Common myeloid progenitor, CD34-positive (primary cell): ENCODE data around the gene DGCR6L.
"Not testable (repeated sequence)": the region's sequence is repeated elsewhere in the genome, so short reads cannot be mapped to it uniquely, and the experiment has no call there.

Experiments
- CTCF ChIA-PET: fragments of 350-600 bp; sonication (Branson Sonifier 250); formaldehyde crosslinking; loops from one replicate; lab custom pipeline; 2021; ENCODE audit warnings: antibody characterized with exemption; lab: Charles Lee
- POLR2A ChIA-PET: fragments of 350-600 bp; sonication (Branson Sonifier 250); formaldehyde crosslinking; loops from one replicate; lab custom pipeline; 2021; ENCODE audit warnings: antibody characterized with exemption; lab: Charles Lee
- DNase-seq, 3 donors: peaks; one replicate each; pipeline versions ENCODE4 v3.0.0 to v3.0.0-alpha.2; 2013
- H3K27ac ChIP-seq, 2 experiments: 1 replicate in 1 of 2; 2 replicates in 1 of 2; pipeline ENCODE4 v1.7.0; 2013; ENCODE audit warnings: inconsistent platforms in 2 of 2, low read length in 2 of 2, mild to moderate bottlenecking in 2 of 2, low read depth in 1 of 2, moderate library complexity in 1 of 2; ENCODE audit not compliant: severe bottlenecking in 2 of 2, insufficient read depth in 1 of 2, poor library complexity in 1 of 2
- H3K27me3 ChIP-seq, 5 experiments: replicated peaks in 2 of 5; 1 replicate in 3 of 5; 2 replicates in 2 of 5; pipeline versions ENCODE4 v1.6.1 to v1.7.0; 2013; ENCODE audit warnings: low read length in 4 of 5, mild to moderate bottlenecking in 2 of 5, moderate library complexity in 2 of 5, inconsistent platforms in 1 of 5; ENCODE audit not compliant: insufficient read depth in 5 of 5, control insufficient read depth in 4 of 5
- H3K36me3 ChIP-seq, 4 experiments: 1 replicate in 2 of 4; 2 replicates in 2 of 4; pipeline versions ENCODE4 v1.6.1 to v1.7.0; 2013; ENCODE audit warnings: low read length in 3 of 4, control low read depth in 1 of 4, mild to moderate bottlenecking in 1 of 4; ENCODE audit not compliant: control insufficient read depth in 4 of 4, insufficient read depth in 4 of 4
- H3K4me1 ChIP-seq, 4 experiments: 1 replicate in 3 of 4; 2 replicates in 1 of 4; pipeline versions ENCODE4 v1.6.1 to v1.7.1; 2013; ENCODE audit warnings: low read length in 3 of 4, mild to moderate bottlenecking in 3 of 4, control low read depth in 1 of 4, inconsistent platforms in 1 of 4, moderate library complexity in 1 of 4; ENCODE audit not compliant: control insufficient read depth in 4 of 4, insufficient read depth in 4 of 4; ENCODE audit errors: control extremely low read depth in 1 of 4
- H3K4me3 ChIP-seq, 7 experiments: 1 replicate in 4 of 7; 2 replicates in 3 of 7; pipeline versions ENCODE4 v1.5.1 to v1.7.0; 2013; ENCODE audit warnings: mild to moderate bottlenecking in 7 of 7, low read length in 6 of 7, moderate library complexity in 6 of 7, inconsistent platforms in 2 of 7, low read depth in 2 of 7, control low read depth in 1 of 7; ENCODE audit not compliant: insufficient read depth in 4 of 7, control insufficient read depth in 1 of 7; ENCODE audit errors: extremely low read depth in 1 of 7
- H3K9me3 ChIP-seq, 5 experiments: 1 replicate in 4 of 5; 2 replicates in 1 of 5; pipeline versions ENCODE4 v1.6.1 to v1.7.1; 2013; ENCODE audit warnings: low read length in 4 of 5, mild to moderate bottlenecking in 2 of 5, inconsistent platforms in 1 of 5, low read depth in 1 of 5, moderate library complexity in 1 of 5; ENCODE audit not compliant: control insufficient read depth in 4 of 5, insufficient read depth in 2 of 5; ENCODE audit errors: control extremely low read depth in 1 of 5
- WGBS: methylation state at CpG from one replicate; pipeline ENCODE4 v1.1.5; 2013; ENCODE audit not compliant: insufficient coverage; 5-methylcytosine and 5-hydroxymethylcytosine counted together

Gene DGCR6L

GRCh38 chr22:20313306-20314077 is 6.4 kb downstream of the DGCR6L start:
- H3K27me3 ChIP-seq, POLR2A ChIA-PET, DNase-seq, H3K27ac ChIP-seq, H3K9me3 ChIP-seq, H3K4me3 ChIP-seq, H3K36me3 ChIP-seq: not testable (repeated sequence)
- WGBS, result 91% methylated on average over 2 of the region's 11 CpGs
- H3K4me1 ChIP-seq, result peaks cover 0 to 14% (median 4%) of the 10 kb centered on the region in 4 experiments
- CTCF ChIA-PET, result interaction anchor here (1.2 kb wide), 1 partner anchor 10 kb away, joined by 3 read pairs; no protein-coding TSS in a partner anchor

DNA sequence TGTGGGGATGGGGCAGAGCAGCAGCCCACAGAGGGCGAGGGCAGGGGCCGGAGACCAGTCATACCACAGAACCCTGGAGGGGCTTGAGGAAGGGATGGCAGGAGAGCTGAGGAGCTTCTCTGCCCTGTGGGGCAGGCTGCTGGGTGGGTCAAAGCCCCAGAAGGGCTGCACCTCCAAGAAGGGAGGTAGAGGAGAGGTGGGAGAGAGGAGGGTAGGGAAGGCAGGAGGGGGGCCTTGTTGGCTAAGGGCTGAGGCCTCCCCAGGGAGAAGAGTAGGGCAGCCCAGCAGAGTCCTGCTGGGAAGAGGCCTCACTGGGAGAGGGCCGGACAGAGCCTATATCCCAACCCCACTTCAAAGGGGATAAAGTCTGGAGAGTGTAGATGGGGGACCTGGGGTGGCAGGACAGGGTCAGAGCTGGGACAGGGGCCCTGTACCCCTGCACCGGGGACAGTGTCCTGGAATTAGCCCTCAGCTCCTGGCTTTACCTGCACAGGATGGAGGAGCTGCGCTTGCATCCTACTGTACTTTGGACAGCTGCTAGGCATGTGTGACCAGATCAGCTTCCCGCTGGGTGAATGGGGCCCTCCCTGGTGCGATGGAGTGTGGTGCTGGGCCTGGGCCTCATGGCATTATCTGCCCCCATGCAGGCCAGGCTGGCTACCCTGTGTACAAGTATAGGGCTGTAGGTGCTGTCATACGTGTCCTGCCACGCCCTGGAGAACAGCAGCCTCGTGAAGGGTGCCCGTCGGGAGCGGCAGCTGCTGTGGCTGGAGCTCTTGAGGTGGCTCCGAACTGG is 7.3 kb downstream of the DGCR6L start:
- Histone ChIP-seq H3K4me3 (no peak overlapping the region), H3K27ac (no peak overlapping the region), H3K36me3 (peaks cover 0 to 7% (median 1%) of the 10 kb centered on the region in 4 experiments), H3K4me1 (peaks cover 0 to 7% (median 1%) of the 10 kb centered on the region in 4 experiments), H3K27me3 (no peaks in the 10 kb centered on the region), H3K9me3 (no peaks in the 10 kb centered on the region)
- ChIA-PET CTCF (interaction anchor here (1.2 kb wide), 1 partner anchor 11 kb away, joined by 3 read pairs; no protein-coding TSS in a partner anchor), POLR2A (no interaction called here)
- WGBS, result 96% methylated on average over 9 of the region's 14 CpGs
- DNase-seq, result no peak

DNA sequence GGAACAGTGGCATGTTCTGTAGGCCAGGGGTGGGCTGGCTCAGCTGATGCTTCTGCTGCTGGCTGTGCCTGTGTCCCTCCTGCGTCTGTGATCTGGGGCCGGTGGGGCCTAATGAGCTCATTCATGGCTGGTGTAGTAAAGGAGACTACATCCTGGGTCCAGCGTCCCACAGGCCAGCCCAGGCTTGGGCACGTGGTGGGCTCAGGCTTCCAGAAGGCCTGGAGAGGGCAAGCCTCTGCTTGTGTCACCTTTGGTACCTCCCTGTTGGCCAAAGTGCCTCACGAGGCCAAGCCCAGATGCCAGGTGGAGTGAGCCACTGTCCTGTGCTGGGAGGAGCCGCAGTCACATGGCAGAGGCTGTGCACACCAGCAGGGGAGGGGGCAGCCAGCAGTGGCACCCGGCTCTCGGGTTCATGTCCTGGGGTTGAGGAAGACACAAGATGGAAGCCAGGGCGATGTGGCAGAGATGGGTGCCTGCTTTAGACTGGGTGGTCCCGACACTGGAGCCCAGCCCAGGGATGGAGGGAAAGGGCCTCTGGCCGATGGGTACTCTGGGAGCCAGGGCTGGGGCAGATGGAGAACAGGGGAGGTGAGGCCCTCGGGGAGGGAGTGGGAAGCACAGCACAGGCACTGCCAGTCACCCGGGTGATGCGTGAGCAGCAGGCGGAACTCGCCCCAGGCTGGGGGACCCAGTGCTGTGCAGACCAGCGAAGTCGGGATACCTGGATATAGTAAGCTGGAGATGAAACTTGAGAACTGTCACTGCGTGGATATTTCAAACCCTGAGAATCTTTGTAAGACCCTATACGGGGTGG is 8.4 kb downstream of the DGCR6L start:
- H3K4me1 ChIP-seq, H3K27me3 ChIP-seq, H3K36me3 ChIP-seq, H3K9me3 ChIP-seq, H3K27ac ChIP-seq, CTCF ChIA-PET, DNase-seq, H3K4me3 ChIP-seq, POLR2A ChIA-PET: not testable (repeated sequence)
- 97% methylated on average over 12 of the region's 20 CpGs for WGBS

- DNase-seq, H3K36me3 ChIP-seq, CTCF ChIA-PET, H3K27me3 ChIP-seq, H3K9me3 ChIP-seq, POLR2A ChIA-PET, H3K4me3 ChIP-seq, H3K4me1 ChIP-seq, H3K27ac ChIP-seq: not testable (repeated sequence)
- 92% methylated on average over 6 of the region's 6 CpGs for WGBS
These were observed 9.1 kb downstream of the DGCR6L start for GRCh38 chr22:20310773-20311172.

- H3K9me3 ChIP-seq, POLR2A ChIA-PET, DNase-seq, H3K27me3 ChIP-seq, CTCF ChIA-PET, H3K36me3 ChIP-seq, H3K4me3 ChIP-seq, H3K4me1 ChIP-seq, H3K27ac ChIP-seq: not testable (repeated sequence)
- WGBS, result no CpG with 5 or more reads among the region's 7 CpGs
These were observed 9.7 kb downstream of the DGCR6L start for GRCh38 chr22:20310180-20310579.

DNA sequence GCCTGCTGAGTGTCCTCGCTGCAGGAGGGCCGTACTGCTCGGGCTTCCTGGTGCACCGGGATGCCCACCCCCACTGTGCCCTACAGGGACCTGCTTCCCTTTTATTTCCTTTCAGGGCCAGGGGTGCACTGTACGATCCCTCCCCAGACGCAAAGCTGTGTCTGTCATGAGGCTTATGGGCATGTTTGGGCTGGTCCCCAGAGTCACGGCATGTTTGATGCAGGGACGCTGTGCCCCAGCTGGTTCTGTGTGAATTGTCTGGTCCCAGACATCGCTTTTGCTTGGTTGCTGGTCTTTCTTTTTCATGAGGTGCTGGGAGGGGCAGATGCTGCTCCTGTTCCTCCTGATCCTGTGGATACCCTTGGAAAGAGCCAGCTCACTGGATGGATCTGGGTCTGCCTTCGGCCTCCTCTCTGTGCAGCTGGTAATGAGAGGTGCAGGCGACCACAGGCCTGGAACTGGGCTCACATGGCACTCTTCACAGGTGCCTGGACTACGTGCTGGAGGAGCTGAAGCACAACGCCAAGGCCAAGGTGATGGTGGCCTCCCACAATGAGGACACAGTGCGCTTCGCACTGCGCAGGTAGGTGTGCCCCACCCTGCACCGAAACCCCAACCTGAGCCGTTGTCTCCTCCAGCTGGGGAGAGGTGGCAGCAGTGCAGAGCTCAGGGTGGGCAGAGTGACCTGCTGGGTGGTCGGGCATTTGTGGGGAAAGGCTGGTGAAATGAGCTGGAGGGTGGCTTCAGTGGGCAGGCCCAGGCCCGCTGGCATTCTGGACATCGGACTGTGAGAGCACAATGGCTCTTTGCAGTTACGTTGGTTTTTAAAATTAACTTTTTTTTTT is 10.8 kb downstream of the DGCR6L start:
- H3K4me3 ChIP-seq, H3K27ac ChIP-seq, H3K4me1 ChIP-seq, H3K27me3 ChIP-seq, POLR2A ChIA-PET, H3K36me3 ChIP-seq, CTCF ChIA-PET, DNase-seq, H3K9me3 ChIP-seq: not testable (repeated sequence)
- WGBS, result 94% methylated on average over 11 of the region's 22 CpGs
